Measurements from ENCODE around the gene WDR33.

GRCh38 chr2:127655209-127656073 is 155.5 kb downstream of the WDR33 start:
- TF ChIP-seq CTCF (IDR thresholded peaks at IDR 0.05) = no peak
- no peak for TF ChIP-seq POLR2A (IDR thresholded peaks at IDR 0.05)
